Naive thymus-derived CD8-positive, alpha-beta T cell (primary cell): ENCODE results near the gene NFYC. TPM values are rescaled to one million over a fixed set of nuclear protein-coding genes. Genes with fewer than 3 reads are reported as not detected.

Source experiments
- ATAC-seq, 2 donors: fragments of 150-1000 bp; cut with Tn5 transposase in 1 of 2; sonication (Bioruptor Pico), chemical (Tn5 transposase) in 1 of 2; 1 replicate in 1 of 2; 2 replicates in 1 of 2; pipeline ENCODE4 v1.10.0; 2021; ENCODE audit warnings: mild to moderate bottlenecking in 2 of 2, moderate library complexity in 2 of 2
- POLR2A ChIA-PET: fragments of 350-600 bp; sonication (Branson Sonifier 250); formaldehyde crosslinking; loops from one replicate; lab custom pipeline; 2021; ENCODE audit warnings: antibody characterized with exemption; lab: Charles Lee
- DNase-seq, 10 donors: peaks; one replicate each; pipeline versions ENCODE4 v3.0.0 to v3.0.0-alpha.2; 2020 to 2022
- H3K27ac Mint-ChIP-seq, 10 donors: one replicate each; pipeline ENCODE4 v1.8.0; 2020 to 2022; ENCODE audit warnings: mild to moderate bottlenecking in 10 of 10, mixed read lengths in 10 of 10, moderate library complexity in 4 of 10, inconsistent platforms in 1 of 10
- H3K27me3 Mint-ChIP-seq, 5 donors: one replicate each; pipeline ENCODE4 v1.8.0; 2021 to 2022; ENCODE audit warnings: mixed read lengths in 5 of 5
- H3K36me3 Mint-ChIP-seq, 3 donors: one replicate each; pipeline ENCODE4 v1.8.0; 2020 to 2022; ENCODE audit warnings: mixed read lengths in 3 of 3, mild to moderate bottlenecking in 2 of 3, inconsistent platforms in 1 of 3
- H3K4me1 Mint-ChIP-seq, 4 donors: one replicate each; pipeline ENCODE4 v1.8.0; 2021 to 2022; ENCODE audit warnings: mixed read lengths in 4 of 4
- H3K4me3 Mint-ChIP-seq, 10 donors: one replicate each; pipeline ENCODE4 v1.8.0; 2020 to 2022; ENCODE audit warnings: mild to moderate bottlenecking in 10 of 10, mixed read lengths in 10 of 10, moderate library complexity in 6 of 10, inconsistent platforms in 1 of 10
- H3K9me3 Mint-ChIP-seq, 9 donors: one replicate each; pipeline ENCODE4 v1.8.0; 2020 to 2022; ENCODE audit warnings: mixed read lengths in 9 of 9, mild to moderate bottlenecking in 3 of 9, inconsistent platforms in 1 of 9, moderate library complexity in 1 of 9
- polyA plus RNA-seq, 3 donors: library from polyadenylated mRNA; unstranded; fragments of 300-500 nt; fragmentation: Illumina TruSeq; gene quantifications; one replicate each; pipeline ENCODE4 v1.2.3, GENCODE V29; 2021
- total RNA-seq, 8 experiments: library from RNA in 2 of 8; stranded (reverse) in 2 of 8; gene quantifications; one replicate each; pipeline ENCODE4 v1.2.3 and lab custom pipeline; 2021 to 2026

The NFYC gene
- total and polyA plus RNA-seq, 5 experiments from 2014 or later: 32.5 to 67.2 (median 46.9) TPM

GRCh38 chr1:40657046-40657445 lies 34.5 kb upstream of the NFYC start:
- Mint-ChIP-seq H3K9me3 (no peaks in the 10 kb centered on the region), H3K4me1 (peaks cover 0 to 6% (median 3%) of the 10 kb centered on the region in 4 donors), H3K4me3 (no peak overlapping the region), H3K27ac (no peak overlapping the region), H3K36me3 (no peaks in the 10 kb centered on the region), H3K27me3 (peaks cover 0 to 9% (median 7%) of the 10 kb centered on the region in 5 donors)
- ATAC-seq (no peak), DNase-seq (no peak)
- POLR2A ChIA-PET: no interaction called here

- POLR2A ChIA-PET: interaction anchor here (0.6 kb wide), 1 partner anchor 32 kb away, joined by 3 read pairs; the partner anchor contains the start of gene NFYC
- peaks cover 7 to 19% (median 9%) of the 10 kb centered on the region in 4 donors for H3K4me1 Mint-ChIP-seq
- H3K27ac Mint-ChIP-seq: no peak overlapping the region
- H3K9me3 Mint-ChIP-seq: no peaks in the 10 kb centered on the region
- peaks cover 0 to 9% (median 7%) of the 10 kb centered on the region in 5 donors for H3K27me3 Mint-ChIP-seq
- H3K36me3 Mint-ChIP-seq: no peaks in the 10 kb centered on the region
- ATAC-seq (no peak), DNase-seq (no peak)
- no peak overlapping the region for H3K4me3 Mint-ChIP-seq
These were observed 32.5 kb upstream of the NFYC start for GRCh38 chr1:40658751-40659648.

- ATAC-seq (no peak), DNase-seq (no peak)
- Mint-ChIP-seq H3K9me3 (no peaks in the 10 kb centered on the region), H3K27me3 (peaks cover 0 to 4% (median 3%) of the 10 kb centered on the region in 5 donors), H3K4me1 (peaks cover 3 to 16% (median 11%) of the 10 kb centered on the region in 4 donors), H3K27ac (no peak overlapping the region), H3K36me3 (no peaks in the 10 kb centered on the region), H3K4me3 (no peak overlapping the region)
- POLR2A ChIA-PET: no interaction called here
These were observed 31.9 kb upstream of the NFYC start for GRCh38 chr1:40659649-40659947.

GRCh38 chr1:40661678-40662077 lies 29.8 kb upstream of the NFYC start:
- Mint-ChIP-seq H3K27ac (peak overlapping the region in 1 of 10 donors; percentile 43), H3K4me1 (peaks cover 2 to 25% (median 19%) of the 10 kb centered on the region in 4 donors), H3K27me3 (no peaks in the 10 kb centered on the region), H3K9me3 (no peaks in the 10 kb centered on the region), H3K36me3 (no peaks in the 10 kb centered on the region), H3K4me3 (no peak overlapping the region)
- DNase-seq (no peak), ATAC-seq (no peak)
- POLR2A ChIA-PET: no interaction called here

GRCh38 chr1:40662151-40662550 lies 29.4 kb upstream of the NFYC start:
- DNase-seq: no peak
- Mint-ChIP-seq H3K27ac (peak overlapping the region in 2 of 10 donors; percentile 15 to 48), H3K4me3 (no peak overlapping the region), H3K36me3 (no peaks in the 10 kb centered on the region), H3K4me1 (peaks cover 2 to 25% (median 20%) of the 10 kb centered on the region in 4 donors), H3K27me3 (no peaks in the 10 kb centered on the region), H3K9me3 (no peaks in the 10 kb centered on the region)
- ATAC-seq: no peak
- POLR2A ChIA-PET: no interaction called here

- H3K4me3 Mint-ChIP-seq: peak overlapping the region in 1 of 10 donors; percentile 37
- H3K36me3 Mint-ChIP-seq: no peaks in the 10 kb centered on the region
- peaks cover 2 to 25% (median 20%) of the 10 kb centered on the region in 4 donors for H3K4me1 Mint-ChIP-seq
- ATAC-seq (no peak), DNase-seq (no peak)
- POLR2A ChIA-PET: interaction anchor here (1.2 to 3.6 kb wide), 2 partner anchors 29 to 33 kb away, joined by 6 to 19 read pairs; partner anchors contain the start of gene NFYC
- H3K27ac Mint-ChIP-seq: peak overlapping the region in 3 of 10 donors; percentile 14 to 88 (median 79)
- H3K27me3 Mint-ChIP-seq: no peaks in the 10 kb centered on the region
- H3K9me3 Mint-ChIP-seq: no peaks in the 10 kb centered on the region
These were observed 28.6 kb upstream of the NFYC start for GRCh38 chr1:40662864-40663263.

GRCh38 chr1:40663324-40664166 lies 28.0 kb upstream of the NFYC start:
- peaks cover 2 to 27% (median 22%) of the 10 kb centered on the region in 4 donors for H3K4me1 Mint-ChIP-seq
- no peaks in the 10 kb centered on the region for H3K9me3 Mint-ChIP-seq
- no peak for DNase-seq
- no peaks in the 10 kb centered on the region for H3K27me3 Mint-ChIP-seq
- H3K36me3 Mint-ChIP-seq: no peaks in the 10 kb centered on the region
- H3K4me3 Mint-ChIP-seq: peak overlapping the region; percentile 26 to 76 (median 48)
- peak overlapping the region in 7 of 10 donors; percentile 9 to 89 (median 46) for H3K27ac Mint-ChIP-seq
- POLR2A ChIA-PET: interaction anchor here (1.2 to 3.6 kb wide), 2 partner anchors 28 to 34 kb away, joined by 6 to 19 read pairs; partner anchors contain the start of gene NFYC
- no peak for ATAC-seq

- no peak for ATAC-seq
- no peak for DNase-seq
- H3K27me3 Mint-ChIP-seq: no peaks in the 10 kb centered on the region
- POLR2A ChIA-PET: interaction anchor here (1.2 to 3.6 kb wide), 2 partner anchors 28 to 34 kb away, joined by 6 to 19 read pairs; partner anchors contain the start of gene NFYC
- H3K9me3 Mint-ChIP-seq: no peaks in the 10 kb centered on the region
- peaks cover 2 to 30% (median 25%) of the 10 kb centered on the region in 4 donors for H3K4me1 Mint-ChIP-seq
- no peaks in the 10 kb centered on the region for H3K36me3 Mint-ChIP-seq
- H3K27ac Mint-ChIP-seq: peak overlapping the region in 3 of 10 donors; percentile 6 to 68 (median 41)
- H3K4me3 Mint-ChIP-seq: peak overlapping the region; percentile 56 to 85 (median 73)
These were observed 27.4 kb upstream of the NFYC start for GRCh38 chr1:40664167-40664537.

GRCh38 chr1:40664791-40665190 lies 26.7 kb upstream of the NFYC start:
- DNase-seq (no peak), ATAC-seq (no peak)
- Mint-ChIP-seq H3K27ac (peak overlapping the region in 2 of 10 donors; percentile 26 to 33), H3K4me1 (peaks cover 2 to 30% (median 25%) of the 10 kb centered on the region in 4 donors), H3K9me3 (no peaks in the 10 kb centered on the region), H3K36me3 (no peaks in the 10 kb centered on the region), H3K27me3 (no peaks in the 10 kb centered on the region), H3K4me3 (peak overlapping the region; percentile 56 to 85 (median 73))
- POLR2A ChIA-PET: interaction anchor here (3.6 kb wide), 1 partner anchor 27 kb away, joined by 19 read pairs; the partner anchor contains the start of gene NFYC

GRCh38 chr1:40665335-40666171 lies 26.0 kb upstream of the NFYC start, which contains the start of gene RIMS3:
TSS of gene RIMS3 (minus strand) at chr1:40665682. CDS start at chr1:40641925, 23,757 bp downstream.
- Mint-ChIP-seq H3K4me3 (peak within 1 kb of the TSS; percentile 82 to 93 (median 88)), H3K4me1 (peaks cover 2 to 30% (median 25%) of the 10 kb centered on the region in 4 donors), H3K27ac (peak within 1 kb of the TSS in 9 of 10 donors; percentile 52 to 91 (median 77)), H3K27me3 (no peaks in the 10 kb centered on the region), H3K36me3 (no peaks in the 10 kb centered on the region), H3K9me3 (no peaks in the 10 kb centered on the region)
- POLR2A ChIA-PET: interaction anchor here (3.6 kb wide), 1 partner anchor 26 kb away, joined by 19 read pairs; the partner anchor contains the start of gene NFYC
- peak; percentile 78 to 81 for ATAC-seq
- DNase-seq: peak; percentile 47 to 89 (median 76)

GRCh38 chr1:40668769-40669525 lies 22.6 kb upstream of the NFYC start:
- peak overlapping the region in 2 of 10 donors; percentile 41 to 49 for H3K27ac Mint-ChIP-seq

More at GRCh38 chr1:40668769-40669525, 22.6 kb upstream of the NFYC start:
- H3K27me3 Mint-ChIP-seq: peaks cover 0 to 7% (median 3%) of the 10 kb centered on the region in 5 donors
- peaks cover 0 to 17% (median 17%) of the 10 kb centered on the region in 4 donors for H3K4me1 Mint-ChIP-seq
- H3K4me3 Mint-ChIP-seq: peak overlapping the region in 9 of 10 donors; percentile 26 to 70 (median 55)
- no peaks in the 10 kb centered on the region for H3K36me3 Mint-ChIP-seq
- peak; percentile 59 to 65 for ATAC-seq
- POLR2A ChIA-PET: interaction anchor here (2.0 kb wide), 1 partner anchor 23 kb away, joined by 12 read pairs; the partner anchor contains the start of gene NFYC
- H3K9me3 Mint-ChIP-seq: no peaks in the 10 kb centered on the region
- DNase-seq: peak; percentile 68 to 88 (median 80)
